SK-N-SH treated with all-trans-retinoic acid at 6 μM for 48 hours (cell line): ENCODE data around the gene RRP15.

Experiments used
- BACH2 ChIP-seq: fragments of 250-450 bp; sonication (Bioruptor Pico); IDR thresholded peaks from 2 replicates; pipeline ENCODE4 v1.9.0; 2021; ENCODE audit warnings: mild to moderate bottlenecking, borderline replicate concordance
- ESRRG ChIP-seq: fragments of 250-450 bp; sonication (Bioruptor Pico); IDR thresholded peaks from 2 replicates; pipeline ENCODE4 v1.6.1; 2021; ENCODE audit warnings: mild to moderate bottlenecking
- ISL1 ChIP-seq: fragments of 250-450 bp; sonication (Bioruptor Pico); IDR thresholded peaks from 2 replicates; pipeline ENCODE4 v2.1.2; 2022; ENCODE audit warnings: mild to moderate bottlenecking, moderate library complexity
- ZFP3 ChIP-seq: fragments of 250-450 bp; sonication (Bioruptor Pico); IDR thresholded peaks from 2 replicates; pipeline ENCODE4 v1.5.0; 2020; ENCODE audit warnings: mild to moderate bottlenecking, moderate library complexity
- ZNF565 ChIP-seq: fragments of 450-650 bp; formaldehyde crosslinking; conservative IDR thresholded peaks from 2 replicates; pipeline ENCODE4 v1.5.0; 2020; ENCODE audit warnings: low read depth, mild to moderate bottlenecking, moderate library complexity
- ZNF70 ChIP-seq: fragments of 450-650 bp; formaldehyde crosslinking; IDR thresholded peaks from 2 replicates; pipeline ENCODE4 v1.5.0; 2020; ENCODE audit warnings: mild to moderate bottlenecking, moderate library complexity
- TF ChIP-seq, protein P1 (sequence below): fragments of 250-450 bp; sonication (Bioruptor Pico); IDR thresholded peaks from 2 replicates; pipeline ENCODE4 v1.5.1; 2020; ENCODE audit warnings: low read depth, mild to moderate bottlenecking, moderate library complexity

DNA sequence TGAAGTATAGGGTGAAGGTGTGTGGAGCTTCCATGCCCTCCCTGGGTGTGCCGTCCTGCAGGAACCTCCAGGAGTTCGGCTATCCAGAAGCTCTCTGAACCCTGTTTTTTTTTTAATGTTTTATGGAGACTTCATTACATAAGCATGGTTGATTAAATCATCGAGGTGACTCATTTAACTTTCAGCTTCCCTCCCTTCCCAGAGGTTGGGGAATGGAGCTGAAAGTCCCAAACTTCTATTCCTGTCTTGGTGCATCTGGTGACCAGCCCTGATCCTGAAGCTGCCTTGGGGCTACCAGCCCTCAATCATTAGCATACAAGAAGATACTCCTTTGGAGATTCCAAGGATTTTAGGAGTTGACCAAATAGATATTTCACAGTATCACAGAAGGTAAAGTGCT, 9.5 kb downstream of the RRP15 start:
- TF ChIP-seq ZNF565 (CRISPR knock-in tag) = no peak
- TF ChIP-seq, protein P1, sequence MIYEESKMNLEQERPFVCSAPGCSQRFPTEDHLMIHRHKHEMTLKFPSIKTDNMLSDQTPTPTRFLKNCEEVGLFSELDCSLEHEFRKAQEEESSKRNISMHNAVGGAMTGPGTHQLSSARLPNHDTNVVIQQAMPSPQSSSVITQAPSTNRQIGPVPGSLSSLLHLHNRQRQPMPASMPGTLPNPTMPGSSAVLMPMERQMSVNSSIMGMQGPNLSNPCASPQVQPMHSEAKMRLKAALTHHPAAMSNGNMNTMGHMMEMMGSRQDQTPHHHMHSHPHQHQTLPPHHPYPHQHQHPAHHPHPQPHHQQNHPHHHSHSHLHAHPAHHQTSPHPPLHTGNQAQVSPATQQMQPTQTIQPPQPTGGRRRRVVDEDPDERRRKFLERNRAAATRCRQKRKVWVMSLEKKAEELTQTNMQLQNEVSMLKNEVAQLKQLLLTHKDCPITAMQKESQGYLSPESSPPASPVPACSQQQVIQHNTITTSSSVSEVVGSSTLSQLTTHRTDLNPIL (CRISPR knock-in tag) = no peak
- no peak for TF ChIP-seq ESRRG (CRISPR knock-in tag)
- no peak for TF ChIP-seq BACH2 (CRISPR knock-in tag)
- no peak for TF ChIP-seq ZFP3 (CRISPR knock-in tag)
- TF ChIP-seq ZNF70 (CRISPR knock-in tag) = no peak
- TF ChIP-seq ISL1 (CRISPR knock-in tag) = no peak
